NT2/D1 (cell line): ENCODE data around the gene SDSL.

Experiments used
- DNase-seq: peaks from one replicate; pipeline ENCODE4 v3.0.0-alpha.2; 2011; ENCODE audit warnings: low read depth, low spot score
- H3K27me3 ChIP-seq: 2 replicates; pipeline ENCODE4 v1.6.0; 2011; ENCODE audit warnings: mild to moderate bottlenecking; ENCODE audit not compliant: insufficient read length, insufficient read depth
- H3K36me3 ChIP-seq: 2 replicates; pipeline ENCODE4 v1.6.1; 2011; ENCODE audit warnings: mild to moderate bottlenecking, low read length, mixed read lengths; ENCODE audit not compliant: insufficient read depth, insufficient read length
- H3K4me1 ChIP-seq: 2 replicates; pipeline ENCODE4 v1.5.1; 2011; ENCODE audit not compliant: insufficient read depth, insufficient read length
- H3K4me3 ChIP-seq: 2 replicates; pipeline ENCODE4 v1.5.1; 2011; ENCODE audit warnings: low read depth; ENCODE audit not compliant: insufficient read length
- H3K9ac ChIP-seq: 2 replicates; pipeline ENCODE4 v1.6.0; 2011; ENCODE audit warnings: low read depth; ENCODE audit not compliant: insufficient read length
- H3K9me3 ChIP-seq: 2 replicates; pipeline ENCODE4 v1.5.1; 2011; ENCODE audit warnings: mild to moderate bottlenecking, low read length; ENCODE audit not compliant: insufficient read depth
- SUZ12 ChIP-seq: IDR thresholded peaks from 2 replicates; pipeline ENCODE4 v1.6.1; 2011; ENCODE audit not compliant: insufficient read length, insufficient read depth; ENCODE audit errors: extremely low read depth
- YY1 ChIP-seq: IDR thresholded peaks from 2 replicates; pipeline ENCODE4 v1.6.1; 2011; ENCODE audit not compliant: insufficient read length, insufficient read depth
- ZNF274 ChIP-seq: IDR thresholded peaks from 2 replicates; pipeline ENCODE4 v1.6.1; 2011; ENCODE audit warnings: mild to moderate bottlenecking, low read depth, low read length

Gene SDSL

DNA sequence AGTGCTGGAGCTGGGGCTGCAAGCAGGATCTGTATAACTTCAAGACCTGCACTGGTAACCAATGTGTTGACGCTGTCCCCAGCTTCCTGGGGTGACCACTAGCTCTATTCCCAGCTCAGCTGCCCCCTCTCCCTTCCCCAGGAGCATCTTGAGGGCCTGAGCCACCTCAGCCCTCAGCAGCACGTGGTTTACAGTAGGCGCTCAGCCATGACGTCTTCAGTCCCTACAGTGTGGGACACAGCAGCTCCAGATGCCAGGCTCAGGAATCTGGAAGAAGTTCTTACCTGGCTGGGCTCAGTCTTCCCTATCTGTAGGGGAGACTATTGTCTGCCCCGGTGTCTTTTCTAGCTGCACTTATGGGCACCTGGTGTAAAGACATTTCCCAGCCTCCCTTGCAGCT is 27.1 kb upstream of the SDSL start:
- TF ChIP-seq YY1 = no peak
- no peak for TF ChIP-seq ZNF274
- no peak for TF ChIP-seq SUZ12
- no peaks in the 10 kb centered on the region for H3K27me3 ChIP-seq
- peaks cover 14% of the 10 kb centered on the region for H3K36me3 ChIP-seq

DNA sequence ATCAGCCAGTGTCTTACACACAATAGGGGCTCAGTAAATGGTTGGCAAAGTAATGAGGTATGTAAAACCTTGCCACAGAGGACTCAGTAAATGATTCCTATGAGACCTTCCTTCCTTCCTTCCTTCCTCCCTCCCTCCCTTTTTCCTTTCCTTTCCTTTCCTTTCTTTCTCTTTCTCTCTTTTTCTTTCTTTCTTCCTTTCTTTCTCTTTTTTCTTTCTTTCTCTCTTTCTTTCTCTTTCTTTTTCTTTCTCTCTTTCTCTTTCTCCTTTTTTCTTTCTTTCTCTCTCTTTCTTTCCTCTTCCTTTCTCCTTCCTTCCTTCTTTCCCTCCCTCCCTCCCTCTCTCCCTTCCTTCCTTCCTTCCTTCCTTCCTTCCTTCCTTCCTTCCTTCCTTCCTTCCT is 26.0 kb upstream of the SDSL start:
- Histone ChIP-seq H3K9me3 (no peaks in the 10 kb centered on the region), H3K36me3 (peaks cover 5% of the 10 kb centered on the region), H3K4me3 (no peak overlapping the region), H3K27me3 (no peaks in the 10 kb centered on the region), H3K4me1 (peaks cover 4% of the 10 kb centered on the region), H3K9ac (no peak overlapping the region)
- no peak for DNase-seq
- TF ChIP-seq YY1 = no peak
- no peak for TF ChIP-seq ZNF274
- TF ChIP-seq SUZ12 = no peak

More for the DNA sequence above, 27.1 kb upstream of the SDSL start:
- no peak for DNase-seq
- H3K9me3 ChIP-seq = no peaks in the 10 kb centered on the region
- no peak overlapping the region for H3K4me3 ChIP-seq
- peaks cover 4% of the 10 kb centered on the region for H3K4me1 ChIP-seq
- H3K9ac ChIP-seq = no peak overlapping the region

DNA sequence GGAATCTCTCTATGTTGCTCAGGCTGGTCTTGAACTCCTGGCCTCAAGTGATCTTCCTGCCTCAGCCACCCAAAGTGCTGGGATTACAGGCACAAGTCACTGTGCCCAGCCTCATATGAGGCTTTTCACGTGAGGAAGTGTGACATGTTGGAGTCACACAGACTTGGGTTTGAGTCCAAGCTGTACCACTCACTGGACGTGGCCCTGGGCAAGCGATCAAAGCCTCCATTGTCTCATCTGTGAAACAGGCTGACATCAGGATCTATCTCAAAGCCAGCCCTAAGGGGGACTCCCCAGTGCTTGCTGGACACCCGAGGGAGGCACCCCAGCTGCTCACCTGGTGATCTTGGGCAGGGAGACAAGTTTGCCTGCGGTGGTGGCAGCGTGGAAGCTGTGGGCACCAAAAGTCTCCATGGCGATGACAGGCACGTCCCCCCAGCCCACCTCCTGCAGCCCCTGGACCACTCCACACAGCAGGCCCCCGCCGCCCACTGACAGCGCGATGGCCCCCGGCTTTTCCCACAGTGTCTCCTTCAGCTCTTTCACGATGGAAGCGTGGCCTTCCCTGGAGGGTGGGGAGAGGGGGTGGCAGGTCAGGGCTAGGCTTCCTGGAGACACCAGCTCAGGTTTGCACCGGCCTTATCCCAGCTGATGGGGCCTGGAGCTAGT is 25.2 kb upstream of the SDSL start:
- DNase-seq = no peak
- TF ChIP-seq YY1 = no peak
- TF ChIP-seq ZNF274 = no peak
- no peaks in the 10 kb centered on the region for H3K27me3 ChIP-seq

GRCh38 chr12:113397497-113398197 is 24.5 kb upstream of the SDSL start:
- TF ChIP-seq YY1 = no peak
- TF ChIP-seq ZNF274 = no peak
- Histone ChIP-seq H3K4me3 (no peak overlapping the region), H3K36me3 (no peaks in the 10 kb centered on the region), H3K9me3 (no peaks in the 10 kb centered on the region), H3K9ac (no peak overlapping the region), H3K4me1 (peaks cover 11% of the 10 kb centered on the region), H3K27me3 (no peaks in the 10 kb centered on the region)
- DNase-seq = no peak

More for the DNA sequence above, 25.2 kb upstream of the SDSL start:
- H3K4me1 ChIP-seq = peaks cover 10% of the 10 kb centered on the region
- no peaks in the 10 kb centered on the region for H3K9me3 ChIP-seq
- H3K9ac ChIP-seq = no peak overlapping the region
- no peak overlapping the region for H3K4me3 ChIP-seq
- H3K36me3 ChIP-seq = no peaks in the 10 kb centered on the region

- TF ChIP-seq ZNF274 (no peak), SUZ12 (no peak), YY1 (no peak)
Measured at GRCh38 chr12:113398346-113399290, 23.6 kb upstream of the SDSL start.

GRCh38 chr12:113399490-113399889 is 22.7 kb upstream of the SDSL start:
- H3K27me3 ChIP-seq = no peaks in the 10 kb centered on the region
- peaks cover 12% of the 10 kb centered on the region for H3K4me1 ChIP-seq
- TF ChIP-seq ZNF274 = no peak
- no peak for TF ChIP-seq SUZ12
- TF ChIP-seq YY1 = no peak
- H3K9me3 ChIP-seq = no peaks in the 10 kb centered on the region
- H3K9ac ChIP-seq = no peak overlapping the region
- DNase-seq = no peak
- H3K4me3 ChIP-seq = no peak overlapping the region
- H3K36me3 ChIP-seq = no peaks in the 10 kb centered on the region

More at GRCh38 chr12:113398346-113399290, 23.6 kb upstream of the SDSL start:
- H3K9me3 ChIP-seq = no peaks in the 10 kb centered on the region
- no peak overlapping the region for H3K4me3 ChIP-seq
- peaks cover 12% of the 10 kb centered on the region for H3K4me1 ChIP-seq
- H3K27me3 ChIP-seq = no peaks in the 10 kb centered on the region
- no peaks in the 10 kb centered on the region for H3K36me3 ChIP-seq
- no peak for DNase-seq
- H3K9ac ChIP-seq = no peak overlapping the region

DNA sequence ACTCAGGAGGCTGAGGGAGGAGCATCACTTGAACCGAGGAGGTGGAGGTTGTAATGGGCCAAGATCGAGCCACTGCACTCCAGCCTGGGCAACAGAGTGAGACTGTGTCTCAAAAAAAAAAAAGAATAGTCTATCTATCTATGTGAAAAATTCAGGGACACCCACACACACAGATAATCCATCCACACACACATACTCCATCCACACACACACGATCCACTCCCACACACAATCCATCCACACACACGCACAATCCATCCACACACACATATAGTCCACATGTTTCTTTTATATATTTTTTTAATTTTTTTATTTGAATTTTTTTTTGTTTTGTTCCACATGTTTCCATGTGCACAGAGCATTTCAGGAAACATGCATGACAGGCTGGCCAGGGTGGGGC is 21.8 kb upstream of the SDSL start:
- no peak for TF ChIP-seq SUZ12
- no peak for TF ChIP-seq ZNF274
- no peak for TF ChIP-seq YY1
- no peak overlapping the region for H3K9ac ChIP-seq
- no peaks in the 10 kb centered on the region for H3K36me3 ChIP-seq
- peaks cover 12% of the 10 kb centered on the region for H3K4me1 ChIP-seq
- no peak for DNase-seq
- no peak overlapping the region for H3K4me3 ChIP-seq
- H3K9me3 ChIP-seq = no peaks in the 10 kb centered on the region
- H3K27me3 ChIP-seq = no peaks in the 10 kb centered on the region
